ENCODE data around the gene BANP.

The BANP gene

DNA sequence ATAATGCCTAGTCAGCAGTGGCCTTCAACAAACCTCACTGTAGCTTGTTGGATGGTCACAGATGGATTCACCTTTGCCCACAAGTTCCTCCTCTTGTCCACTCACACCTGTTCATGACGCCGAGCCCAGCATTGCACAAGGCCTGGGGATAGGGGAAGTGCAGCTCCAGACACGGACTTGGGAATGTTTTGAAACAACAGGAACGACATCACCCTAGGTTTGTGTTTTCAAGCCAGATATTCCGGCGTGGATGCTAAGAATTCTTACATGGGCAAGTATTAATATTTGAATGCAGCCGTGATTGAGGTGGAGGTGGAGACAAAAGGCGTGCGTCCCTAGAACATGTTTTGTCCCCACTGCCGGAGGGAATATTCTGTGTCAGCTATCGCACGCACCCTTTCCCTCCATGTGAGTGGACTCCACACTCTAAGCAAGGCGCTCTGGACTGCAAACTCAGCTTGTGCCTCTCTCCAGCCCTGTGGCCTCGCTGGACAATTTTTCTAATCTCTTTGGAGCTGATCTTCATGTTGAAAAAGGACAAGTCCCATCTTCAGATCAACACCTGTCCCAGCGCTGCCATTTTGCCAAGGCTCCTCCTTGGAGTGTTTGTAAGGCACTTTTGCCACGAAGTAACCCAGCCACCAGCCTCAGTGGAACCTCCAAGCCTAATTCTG lies 2.0 kb upstream of the BANP start:
- H3K27me3 ChIP-seq (ENCODE audit: insufficient read depth, low read length): no peaks in the 10 kb centered on the region
- H3K4me1 ChIP-seq (ENCODE audit: control insufficient read depth in 1 of 2, insufficient read depth in 2 of 2, low read length in 2 of 2): peaks cover 27 to 31% of the 10 kb centered on the region in 2 experiments
- WGBS (ENCODE audit: extremely low coverage, insufficient coverage, insufficient read length): no CpG with 5 or more reads among the region's 16 CpGs
- H2BK120ac ChIP-seq (ENCODE audit: insufficient read depth, low read length, poor library complexity): peak overlapping the region; percentile 52
- H3K4me2 ChIP-seq (ENCODE audit: low read length): no peak overlapping the region
- peaks cover 2 to 3% of the 10 kb centered on the region in 2 experiments for H3K36me3 ChIP-seq (ENCODE audit: control insufficient read depth in 1 of 2, insufficient read depth in 2 of 2, low read length in 2 of 2)
- H2BK12ac ChIP-seq (ENCODE audit: low read length): peak overlapping the region; percentile 92
- peak overlapping the region; percentile 85 for H4K91ac ChIP-seq (ENCODE audit: low read depth, low read length)
- H4K12ac ChIP-seq (ENCODE audit: low read depth, low read length): peak overlapping the region; percentile 2
- peak overlapping the region; percentile 51 for H2AK5ac ChIP-seq (ENCODE audit: low read length)
- H3K27ac ChIP-seq (ENCODE audit: low read depth, low read length): peak overlapping the region; percentile 49
- H3K14ac ChIP-seq (ENCODE audit: low read length): peak overlapping the region; percentile 74
- H3K23ac ChIP-seq (ENCODE audit: low read length): no peak overlapping the region
- no peak overlapping the region for H3K4me3 ChIP-seq (ENCODE audit: low read depth, low read length)
- peak overlapping the region; percentile 22 for H3K4ac ChIP-seq (ENCODE audit: low read depth, low read length)
- peak overlapping the region; percentile 54 for H2BK5ac ChIP-seq (ENCODE audit: low read depth, low read length, poor library complexity)
- peak overlapping the region; percentile 31 for H4K8ac ChIP-seq (ENCODE audit: low read depth, low read length)
- H2AFZ ChIP-seq (ENCODE audit: insufficient read depth, low read length, poor library complexity): peak overlapping the region; percentile 12
- peak; percentile 97 for DNase-seq
- no peaks in the 10 kb centered on the region for H3K9me3 ChIP-seq (ENCODE audit: insufficient read depth, low read depth, low read length)
- H3K79me2 ChIP-seq (ENCODE audit: control insufficient read depth, insufficient read depth, low read length, poor library complexity): peaks cover 15% of the 10 kb centered on the region
- peak overlapping the region; percentile 40 for H3K18ac ChIP-seq (ENCODE audit: low read length)
- H3K9ac ChIP-seq (ENCODE audit: low read length): no peak overlapping the region
- H3K79me1 ChIP-seq (ENCODE audit: low read length): peaks cover 42% of the 10 kb centered on the region

GRCh38 chr16:87951552-87952538 lies 611 bp downstream of the BANP start:
- peak overlapping the region; percentile 98 for H4K91ac ChIP-seq (ENCODE audit: low read depth, low read length)
- peak overlapping the region; percentile 54 for H3K23ac ChIP-seq (ENCODE audit: low read length)
- H3K18ac ChIP-seq (ENCODE audit: low read length): peak overlapping the region; percentile 95
- peak overlapping the region; percentile 98 for H2AK5ac ChIP-seq (ENCODE audit: low read length)
- peak overlapping the region; percentile 96 for H4K8ac ChIP-seq (ENCODE audit: low read depth, low read length)
- peak overlapping the region; percentile 100 for H3K9ac ChIP-seq (ENCODE audit: low read length)
- peak overlapping the region; percentile 93 for H2BK120ac ChIP-seq (ENCODE audit: insufficient read depth, low read length, poor library complexity)
- no CpG with 5 or more reads among the region's 82 CpGs for WGBS (ENCODE audit: extremely low coverage, insufficient coverage, insufficient read length)
- peak overlapping the region; percentile 96 for H2BK5ac ChIP-seq (ENCODE audit: low read depth, low read length, poor library complexity)
- peak overlapping the region; percentile 82 for H2AFZ ChIP-seq (ENCODE audit: insufficient read depth, low read length, poor library complexity)
- H3K4ac ChIP-seq (ENCODE audit: low read depth, low read length): peak overlapping the region; percentile 100
- peaks cover 15% of the 10 kb centered on the region for H3K79me2 ChIP-seq (ENCODE audit: control insufficient read depth, insufficient read depth, low read length, poor library complexity)
- peaks cover 27% of the 10 kb centered on the region for H3K79me1 ChIP-seq (ENCODE audit: low read length)
- peaks cover 26 to 30% of the 10 kb centered on the region in 2 experiments for H3K4me1 ChIP-seq (ENCODE audit: control insufficient read depth in 1 of 2, insufficient read depth in 2 of 2, low read length in 2 of 2)
- peak overlapping the region; percentile 94 for H3K4me2 ChIP-seq (ENCODE audit: low read length)
- H2BK12ac ChIP-seq (ENCODE audit: low read length): peak overlapping the region; percentile 26
- H4K12ac ChIP-seq (ENCODE audit: low read depth, low read length): peak overlapping the region; percentile 93
- no peaks in the 10 kb centered on the region for H3K9me3 ChIP-seq (ENCODE audit: insufficient read depth, low read depth, low read length)
- peaks cover 13 to 14% of the 10 kb centered on the region in 2 experiments for H3K36me3 ChIP-seq (ENCODE audit: control insufficient read depth in 1 of 2, insufficient read depth in 2 of 2, low read length in 2 of 2)
- peak overlapping the region; percentile 91 for H3K27ac ChIP-seq (ENCODE audit: low read depth, low read length)
- peak overlapping the region; percentile 90 for H3K4me3 ChIP-seq (ENCODE audit: low read depth, low read length)
- DNase-seq: peak in 1 of 2 donors; percentile 31
- H3K27me3 ChIP-seq (ENCODE audit: insufficient read depth, low read length): no peaks in the 10 kb centered on the region
- H3K14ac ChIP-seq (ENCODE audit: low read length): peak overlapping the region; percentile 99

DNA sequence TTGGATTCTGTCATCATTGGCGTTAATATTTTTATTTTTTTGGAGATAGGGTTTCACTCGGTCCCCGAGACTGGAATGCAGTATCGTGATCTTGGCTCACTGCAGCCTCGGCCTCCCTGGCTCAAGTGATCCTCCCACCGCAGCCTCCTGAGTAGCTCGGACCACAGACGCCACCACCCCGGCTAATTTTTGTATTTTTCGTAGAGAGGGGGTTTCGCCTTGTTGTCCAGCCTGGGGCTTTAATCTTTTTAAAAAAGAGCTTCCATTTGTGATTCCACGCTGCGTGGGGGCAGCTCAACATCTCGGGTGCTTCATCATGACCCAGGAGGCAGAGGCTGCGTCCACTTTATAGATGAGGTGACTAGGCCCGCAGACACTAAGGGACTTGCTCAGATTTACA lies 1.5 kb downstream of the BANP start:
- no peak overlapping the region for H3K14ac ChIP-seq (ENCODE audit: low read length)
- no CpG with 5 or more reads among the region's 16 CpGs for WGBS (ENCODE audit: extremely low coverage, insufficient coverage, insufficient read length)
- no peak overlapping the region for H3K23ac ChIP-seq (ENCODE audit: low read length)
- no peak overlapping the region for H2AK5ac ChIP-seq (ENCODE audit: low read length)
- no peak overlapping the region for H2AFZ ChIP-seq (ENCODE audit: insufficient read depth, low read length, poor library complexity)
- H3K9me3 ChIP-seq (ENCODE audit: insufficient read depth, low read depth, low read length): no peaks in the 10 kb centered on the region
- peaks cover 22% of the 10 kb centered on the region in 2 experiments for H3K36me3 ChIP-seq (ENCODE audit: control insufficient read depth in 1 of 2, insufficient read depth in 2 of 2, low read length in 2 of 2)
- H2BK5ac ChIP-seq (ENCODE audit: low read depth, low read length, poor library complexity): no peak overlapping the region
- H3K27me3 ChIP-seq (ENCODE audit: insufficient read depth, low read length): no peaks in the 10 kb centered on the region
- no peak overlapping the region for H3K27ac ChIP-seq (ENCODE audit: low read depth, low read length)
- no peak overlapping the region for H3K4me3 ChIP-seq (ENCODE audit: low read depth, low read length)
- no peak overlapping the region for H3K4me2 ChIP-seq (ENCODE audit: low read length)
- H2BK12ac ChIP-seq (ENCODE audit: low read length): no peak overlapping the region
- peaks cover 21% of the 10 kb centered on the region for H3K79me1 ChIP-seq (ENCODE audit: low read length)
- H3K9ac ChIP-seq (ENCODE audit: low read length): no peak overlapping the region
- H4K8ac ChIP-seq (ENCODE audit: low read depth, low read length): no peak overlapping the region
- no peak overlapping the region for H2BK120ac ChIP-seq (ENCODE audit: insufficient read depth, low read length, poor library complexity)
- no peak overlapping the region for H3K18ac ChIP-seq (ENCODE audit: low read length)
- peaks cover 17% of the 10 kb centered on the region for H3K79me2 ChIP-seq (ENCODE audit: control insufficient read depth, insufficient read depth, low read length, poor library complexity)
- H4K12ac ChIP-seq (ENCODE audit: low read depth, low read length): no peak overlapping the region
- H3K4me1 ChIP-seq (ENCODE audit: control insufficient read depth in 1 of 2, insufficient read depth in 2 of 2, low read length in 2 of 2): peaks cover 20 to 26% of the 10 kb centered on the region in 2 experiments
- H4K91ac ChIP-seq (ENCODE audit: low read depth, low read length): no peak overlapping the region
- DNase-seq: no peak
- H3K4ac ChIP-seq (ENCODE audit: low read depth, low read length): peak overlapping the region; percentile 100

Measured in trophoblast cell (in vitro differentiated cells and primary cell).